ENCODE data around the gene UMOD. TPM values are rescaled to one million over a fixed set of nuclear protein-coding genes. Genes with fewer than 3 reads are reported as not detected.
"Not testable (repeated sequence)": the region's sequence is repeated elsewhere in the genome, so short reads cannot be mapped to it uniquely, and the experiment has no call there.

Gene UMOD
- polyA plus RNA-seq, 1 experiment = not detected

- POLR2A ChIA-PET = no interaction called here
- TF ChIP-seq CTCF (IDR thresholded peaks at IDR 0.05; ENCODE audit: low read depth, low read length) = no peak
- no peak overlapping the region for H3K4me3 ChIP-seq (ENCODE audit: low read depth, low read length)
- CTCF ChIA-PET = no interaction called here
- no peaks in the 10 kb centered on the region for H3K27me3 ChIP-seq (ENCODE audit: control insufficient read depth, insufficient read depth, low read length)
- no peak overlapping the region for H3K27ac ChIP-seq (ENCODE audit: low read depth, low read length)
- H3K9me3 ChIP-seq (ENCODE audit: control insufficient read depth, insufficient read depth, low read length) = no peaks in the 10 kb centered on the region; the same call in 1 of the 2 replicates
- no peak for DNase-seq (ENCODE audit: low read depth, low spot score)
Measured at GRCh38 chr16:20316715-20317114, 35.8 kb downstream of the UMOD start.

- no peak overlapping the region for H3K4me3 ChIP-seq (ENCODE audit: low read depth, low read length)
- CTCF ChIA-PET = no interaction called here
- no peaks in the 10 kb centered on the region for H3K9me3 ChIP-seq (ENCODE audit: control insufficient read depth, insufficient read depth, low read length)
- no peaks in the 10 kb centered on the region for H3K27me3 ChIP-seq (ENCODE audit: control insufficient read depth, insufficient read depth, low read length)
- H3K27ac ChIP-seq (ENCODE audit: low read depth, low read length) = no peak overlapping the region
- no peak for DNase-seq (ENCODE audit: low read depth, low spot score)
- no peak for TF ChIP-seq CTCF (IDR thresholded peaks at IDR 0.05; ENCODE audit: low read depth, low read length)
- POLR2A ChIA-PET = no interaction called here
Measured at GRCh38 chr16:20315764-20316163, 36.8 kb downstream of the UMOD start.

GRCh38 chr16:20314575-20314974 is 37.9 kb downstream of the UMOD start:
- Histone ChIP-seq H3K27ac (ENCODE audit: low read depth, low read length) (no peak overlapping the region), H3K9me3 (ENCODE audit: control insufficient read depth, insufficient read depth, low read length) (no peaks in the 10 kb centered on the region), H3K27me3 (ENCODE audit: control insufficient read depth, insufficient read depth, low read length) (no peaks in the 10 kb centered on the region), H3K4me3 (ENCODE audit: low read depth, low read length) (no peak overlapping the region)
- no peak for TF ChIP-seq CTCF (IDR thresholded peaks at IDR 0.05; ENCODE audit: low read depth, low read length)
- ChIA-PET POLR2A (no interaction called here), CTCF (no interaction called here)
- DNase-seq (ENCODE audit: low read depth, low spot score) = no peak

- CTCF ChIA-PET = interaction anchor here (0.6 to 0.9 kb wide), 2 partner anchors 13 to 415 kb away, joined by 3 to 5 read pairs; no protein-coding TSS in a partner anchor
- Histone ChIP-seq H3K27me3 (ENCODE audit: control insufficient read depth, insufficient read depth, low read length) (no peaks in the 10 kb centered on the region), H3K4me3 (ENCODE audit: low read depth, low read length) (no peak overlapping the region), H3K27ac (ENCODE audit: low read depth, low read length) (no peak overlapping the region), H3K9me3 (ENCODE audit: control insufficient read depth, insufficient read depth, low read length) (no peaks in the 10 kb centered on the region)
- POLR2A ChIA-PET = no interaction called here
- no peak for DNase-seq (ENCODE audit: low read depth, low spot score)
- TF ChIP-seq CTCF (IDR thresholded peaks at IDR 0.05; ENCODE audit: low read depth, low read length) = no peak
Measured at GRCh38 chr16:20313741-20314140, 38.8 kb downstream of the UMOD start.

GRCh38 chr16:20312536-20313095 is 39.9 kb downstream of the UMOD start:
- DNase-seq (ENCODE audit: low read depth, low spot score); CTCF ChIA-PET; POLR2A ChIA-PET; H3K4me3 ChIP-seq (ENCODE audit: low read depth, low read length); H3K27ac ChIP-seq (ENCODE audit: low read depth, low read length); H3K27me3 ChIP-seq (ENCODE audit: control insufficient read depth, insufficient read depth, low read length); H3K9me3 ChIP-seq (ENCODE audit: control insufficient read depth, insufficient read depth, low read length): not testable (repeated sequence)
